ENCODE data around the gene POGZ.
"Not testable (repeated sequence)": the region's sequence is repeated elsewhere in the genome, so short reads cannot be mapped to it uniquely, and the experiment has no call there.

Gene POGZ

GRCh38 chr1:151416231-151416630 lies 43.1 kb downstream of the POGZ start:
- DNase-seq (ENCODE audit: low read depth in 1 of 2, low spot score in 1 of 2) = no peak

GRCh38 chr1:151411884-151412283 lies 47.4 kb downstream of the POGZ start:
- DNase-seq (ENCODE audit: low read depth in 1 of 2, low spot score in 1 of 2) = no peak

GRCh38 chr1:151408891-151409290 lies 50.4 kb downstream of the POGZ start:
- DNase-seq (ENCODE audit: low read depth in 1 of 2, low spot score in 1 of 2) = no peak

- DNase-seq (ENCODE audit: low read depth in 1 of 2, low spot score in 1 of 2) = no peak
Measured at GRCh38 chr1:151407304-151407703, 52.0 kb downstream of the POGZ start.

GRCh38 chr1:151406176-151406575 lies 53.1 kb downstream of the POGZ start:
- no peak for DNase-seq (ENCODE audit: low read depth in 1 of 2, low spot score in 1 of 2)

- no peak for DNase-seq (ENCODE audit: low read depth in 1 of 2, low spot score in 1 of 2)
Measured at GRCh38 chr1:151405187-151405951, 53.9 kb downstream of the POGZ start.

GRCh38 chr1:151403612-151404011 lies 55.7 kb downstream of the POGZ start:
- DNase-seq (ENCODE audit: low read depth in 1 of 2, low spot score in 1 of 2) = no peak

GRCh38 chr1:151402764-151403163 lies 56.5 kb downstream of the POGZ start:
- no peak for DNase-seq (ENCODE audit: low read depth in 1 of 2, low spot score in 1 of 2)

GRCh38 chr1:151401860-151402259 lies 57.4 kb downstream of the POGZ start:
- no peak for DNase-seq (ENCODE audit: low read depth in 1 of 2, low spot score in 1 of 2)

- DNase-seq (ENCODE audit: low read depth in 1 of 2, low spot score in 1 of 2) = no peak
Measured at GRCh38 chr1:151401125-151401788, 58.0 kb downstream of the POGZ start.

- peak; percentile 56 to 69 for DNase-seq (ENCODE audit: low read depth in 1 of 2, low spot score in 1 of 2)
Measured at GRCh38 chr1:151399324-151400171, 59.7 kb downstream of the POGZ start, which contains the start of gene PSMB4. Gene PSMB4, plus strand, starts transcription at chr1:151399573. Its CDS starts 15 bp downstream, at chr1:151399588.

- DNase-seq (ENCODE audit: low read depth in 1 of 2, low spot score in 1 of 2) = not testable (repeated sequence)
Measured at GRCh38 chr1:151396265-151396664, 63.0 kb downstream of the POGZ start.

- DNase-seq (ENCODE audit: low read depth in 1 of 2, low spot score in 1 of 2) = no peak
Measured at GRCh38 chr1:151393583-151393982, 65.7 kb downstream of the POGZ start.

GRCh38 chr1:151391079-151391563 lies 68.2 kb downstream of the POGZ start:
- DNase-seq (ENCODE audit: low read depth in 1 of 2, low spot score in 1 of 2) = no peak

GRCh38 chr1:151390221-151391078 lies 68.8 kb downstream of the POGZ start:
- not testable (repeated sequence) for DNase-seq (ENCODE audit: low read depth in 1 of 2, low spot score in 1 of 2)

- no peak for DNase-seq (ENCODE audit: low read depth in 1 of 2, low spot score in 1 of 2)
Measured at GRCh38 chr1:151386002-151386401, 73.3 kb downstream of the POGZ start.

GRCh38 chr1:151384584-151384983 lies 74.7 kb downstream of the POGZ start:
- DNase-seq (ENCODE audit: low read depth in 1 of 2, low spot score in 1 of 2) = no peak

GRCh38 chr1:151377150-151377884 lies 82.0 kb downstream of the POGZ start:
- no peak for DNase-seq (ENCODE audit: low read depth in 1 of 2, low spot score in 1 of 2)

- no peak for DNase-seq (ENCODE audit: low read depth in 1 of 2, low spot score in 1 of 2)
Measured at GRCh38 chr1:151373196-151373595, 86.1 kb downstream of the POGZ start.

All from activated T-helper 1 cell treated with anti-CD3 and anti-CD28 coated beads, Interleukin-2, amount 50 U/mL, for 16 hours (primary cell).